Ectodermal cell (in vitro differentiated cells): ENCODE measurements around the gene LGR4.

Experiments used
- H3K27ac ChIP-seq: 2 replicates; pipeline ENCODE4 v1.7.0; 2013; ENCODE audit warnings: mild to moderate bottlenecking, low read depth, low read length; ENCODE audit not compliant: insufficient read depth, poor library complexity, severe bottlenecking
- H3K27me3 ChIP-seq: 2 replicates; pipeline ENCODE4 v1.7.0; 2013; ENCODE audit warnings: mild to moderate bottlenecking, low read length; ENCODE audit not compliant: insufficient read depth, control insufficient read depth, poor library complexity, severe bottlenecking
- H3K36me3 ChIP-seq: one replicate; pipeline ENCODE4 v1.7.0; 2013; ENCODE audit warnings: low read length; ENCODE audit not compliant: control insufficient read depth, insufficient read depth
- H3K4me1 ChIP-seq: one replicate; pipeline ENCODE4 v1.7.0; 2013; ENCODE audit warnings: low read length; ENCODE audit not compliant: control insufficient read depth, insufficient read depth
- H3K4me3 ChIP-seq: 2 replicates; pipeline ENCODE4 v1.7.0; 2013; ENCODE audit warnings: low read depth, low read length, control low read depth; ENCODE audit not compliant: insufficient read depth
- H3K9me3 ChIP-seq: 2 replicates; pipeline ENCODE4 v1.7.0; 2013; ENCODE audit warnings: mild to moderate bottlenecking, low read length, moderate library complexity; ENCODE audit not compliant: control insufficient read depth
- WGBS, 2 experiments: methylation state at CpG; one replicate each; pipeline ENCODE4 v1.1.7; 2013; ENCODE audit warnings: missing lambda C conversion rate in 2 of 2; 5-methylcytosine and 5-hydroxymethylcytosine counted together

Gene LGR4

DNA sequence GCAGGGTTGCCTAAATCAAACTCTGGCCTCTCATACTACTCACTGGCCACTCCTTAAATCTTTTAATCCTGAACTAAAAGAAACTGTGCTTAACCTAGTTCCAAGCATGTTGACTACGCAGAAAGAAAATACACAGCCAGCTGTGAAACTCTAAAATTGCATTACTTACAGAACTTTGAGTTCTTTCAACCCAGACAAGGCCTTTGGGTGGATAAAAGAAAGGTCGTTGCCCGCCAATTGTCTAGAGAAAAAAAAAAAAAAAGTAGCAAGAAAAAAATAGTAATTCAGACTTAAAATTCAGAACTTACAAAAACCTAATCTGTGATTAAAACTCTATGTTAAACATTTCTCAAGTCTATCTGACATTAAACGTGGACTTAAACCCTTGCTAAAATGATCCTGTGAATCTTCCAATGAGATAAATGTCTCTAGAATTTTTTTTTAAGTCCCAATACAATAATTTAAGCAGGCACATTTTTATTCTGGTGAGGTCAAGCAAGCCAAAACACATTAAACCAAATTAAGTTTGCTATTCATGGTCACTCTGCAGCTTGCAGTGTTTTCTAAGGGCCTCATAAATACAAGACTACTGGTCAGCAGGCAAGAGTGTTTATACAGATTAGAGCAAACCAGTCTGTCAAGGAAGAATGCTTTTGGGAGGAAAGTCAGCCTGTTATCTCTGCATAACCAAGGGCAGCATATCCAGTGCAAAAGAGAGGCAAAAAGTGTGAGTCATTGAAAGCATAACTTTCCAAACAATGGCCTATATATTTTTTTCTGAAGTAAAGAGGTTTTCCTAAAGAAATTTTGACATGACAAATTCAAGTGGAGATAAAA lies 80.1 kb downstream of the LGR4 start:
- no peak overlapping the region for H3K4me3 ChIP-seq
- H3K9me3 ChIP-seq, result no peaks in the 10 kb centered on the region
- H3K27me3 ChIP-seq, result no peaks in the 10 kb centered on the region
- peaks cover 2% of the 10 kb centered on the region for H3K36me3 ChIP-seq
- H3K4me1 ChIP-seq, result peaks cover 62% of the 10 kb centered on the region
- peak overlapping the region; percentile 70 for H3K27ac ChIP-seq
- 74 to 75% methylated on average over 2 to 3 of the region's 4 CpGs for WGBS, 2 experiments

GRCh38 chr11:27391331-27392015 lies 81.1 kb downstream of the LGR4 start:
- no peaks in the 10 kb centered on the region for H3K9me3 ChIP-seq
- WGBS, 2 experiments, result 69 to 77% methylated on average over 5 of the region's 5 CpGs
- peaks cover 52% of the 10 kb centered on the region for H3K4me1 ChIP-seq
- peaks cover 2% of the 10 kb centered on the region for H3K36me3 ChIP-seq
- no peaks in the 10 kb centered on the region for H3K27me3 ChIP-seq
- peak overlapping the region; percentile 70 for H3K27ac ChIP-seq
- H3K4me3 ChIP-seq, result no peak overlapping the region

DNA sequence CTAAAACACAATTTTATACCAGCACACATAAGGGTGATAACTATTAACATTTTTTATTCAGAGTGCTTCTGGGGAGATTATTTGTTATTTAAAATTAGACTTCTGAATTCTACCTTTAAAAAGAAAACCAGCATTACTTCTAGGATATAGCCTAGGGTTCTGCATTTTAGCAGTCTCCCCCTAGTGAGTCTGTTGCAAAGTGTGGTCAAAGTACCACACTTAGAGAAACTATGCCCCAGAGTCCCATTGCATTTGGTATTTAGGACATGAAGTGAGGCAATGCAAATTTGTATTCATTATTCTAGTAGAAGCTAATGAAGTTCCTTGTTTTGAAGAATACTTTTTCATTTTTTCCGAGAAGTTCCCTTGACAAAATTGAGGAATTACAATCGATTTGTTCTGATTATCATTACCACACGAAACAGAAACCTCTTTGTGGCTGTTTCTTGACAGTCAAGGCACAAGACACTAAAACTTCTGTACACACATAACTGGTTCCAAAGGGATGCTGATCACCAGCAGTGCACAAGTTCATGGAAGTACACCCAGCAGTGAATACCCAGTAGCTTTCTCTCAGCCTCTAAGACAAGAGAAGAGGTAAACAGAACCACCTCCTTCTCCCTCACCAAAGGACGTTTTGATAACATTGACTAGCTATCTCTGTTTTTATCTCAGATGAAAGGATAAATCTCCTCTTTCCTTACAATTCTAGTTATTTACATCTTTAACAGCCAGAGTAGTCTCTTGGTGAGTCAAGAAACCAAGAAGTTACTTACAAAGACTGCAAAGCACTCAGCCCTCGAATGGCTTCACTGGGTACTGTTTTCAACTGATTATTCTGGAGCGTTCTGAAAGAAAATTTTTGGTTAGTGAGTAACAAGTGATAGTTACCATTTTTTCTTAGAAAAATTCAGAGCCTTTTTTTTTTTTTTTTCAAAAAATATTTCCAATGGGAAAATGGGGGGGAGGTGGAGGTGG lies 82.0 kb downstream of the LGR4 start:
- Histone ChIP-seq H3K4me1 (peaks cover 44% of the 10 kb centered on the region), H3K36me3 (peaks cover 2% of the 10 kb centered on the region), H3K27ac (peak overlapping the region; percentile 33), H3K9me3 (no peaks in the 10 kb centered on the region), H3K27me3 (no peaks in the 10 kb centered on the region), H3K4me3 (no peak overlapping the region)
- WGBS, 2 experiments, result 85 to 94% methylated on average over 6 of the region's 6 CpGs

DNA sequence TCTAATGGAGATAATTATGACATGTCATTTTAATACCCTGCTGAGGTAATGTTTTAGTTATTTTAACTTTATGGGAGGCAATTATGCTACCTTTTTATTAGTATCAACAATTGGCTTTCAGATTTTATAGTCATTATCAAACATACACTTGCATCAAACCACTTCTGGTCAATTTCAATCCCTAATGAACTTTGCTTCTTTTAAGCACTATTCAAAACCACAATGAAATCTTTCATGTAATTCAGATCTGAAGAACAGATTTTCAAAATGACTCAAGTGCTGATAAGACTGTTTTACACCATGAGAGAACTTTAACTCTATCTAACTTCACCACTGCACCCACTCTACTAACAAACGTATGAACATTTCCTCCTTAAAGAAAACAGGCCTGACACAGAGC lies 83.7 kb downstream of the LGR4 start:
- H3K4me3 ChIP-seq, result no peak overlapping the region
- no peaks in the 10 kb centered on the region for H3K27me3 ChIP-seq
- H3K27ac ChIP-seq, result no peak overlapping the region
- peaks cover 15% of the 10 kb centered on the region for H3K36me3 ChIP-seq
- peaks cover 30% of the 10 kb centered on the region for H3K4me1 ChIP-seq
- H3K9me3 ChIP-seq, result no peaks in the 10 kb centered on the region
- 92% methylated on average over 1 of the region's 1 CpG; no CpG with 5 or more reads in 1 of the 2 experiments for WGBS, 2 experiments

DNA sequence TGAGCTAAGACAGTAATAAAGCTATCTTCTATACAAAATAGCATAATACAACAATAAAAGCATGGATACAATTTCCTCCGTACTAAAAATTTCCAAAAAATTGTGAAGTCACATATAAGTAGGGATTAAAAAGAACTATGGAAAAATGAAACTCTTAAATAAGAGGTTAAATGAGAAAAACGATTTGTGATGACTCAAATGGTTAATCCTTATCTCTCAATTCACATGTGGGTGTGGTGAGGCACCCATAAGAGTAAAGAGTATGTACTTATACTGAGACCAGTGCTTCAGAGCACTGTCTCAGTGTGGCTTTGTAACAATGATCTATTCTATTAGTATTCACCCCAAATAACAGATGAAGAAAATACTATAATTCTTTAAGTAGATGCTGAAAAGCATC lies 84.6 kb downstream of the LGR4 start:
- Histone ChIP-seq H3K27ac (no peak overlapping the region), H3K4me3 (no peak overlapping the region), H3K36me3 (peaks cover 15% of the 10 kb centered on the region), H3K4me1 (peaks cover 23% of the 10 kb centered on the region), H3K27me3 (no peaks in the 10 kb centered on the region), H3K9me3 (no peaks in the 10 kb centered on the region)
- 75 to 85% methylated on average over 1 to 2 of the region's 2 CpGs for WGBS, 2 experiments

GRCh38 chr11:27387362-27387761 lies 85.2 kb downstream of the LGR4 start:
- H3K9me3 ChIP-seq, result no peaks in the 10 kb centered on the region
- H3K4me1 ChIP-seq, result peaks cover 21% of the 10 kb centered on the region
- WGBS, 2 experiments, result 36 to 43% methylated on average over 2 of the region's 2 CpGs
- peaks cover 19% of the 10 kb centered on the region for H3K36me3 ChIP-seq
- H3K27me3 ChIP-seq, result no peaks in the 10 kb centered on the region
- H3K4me3 ChIP-seq, result no peak overlapping the region
- no peak overlapping the region for H3K27ac ChIP-seq

DNA sequence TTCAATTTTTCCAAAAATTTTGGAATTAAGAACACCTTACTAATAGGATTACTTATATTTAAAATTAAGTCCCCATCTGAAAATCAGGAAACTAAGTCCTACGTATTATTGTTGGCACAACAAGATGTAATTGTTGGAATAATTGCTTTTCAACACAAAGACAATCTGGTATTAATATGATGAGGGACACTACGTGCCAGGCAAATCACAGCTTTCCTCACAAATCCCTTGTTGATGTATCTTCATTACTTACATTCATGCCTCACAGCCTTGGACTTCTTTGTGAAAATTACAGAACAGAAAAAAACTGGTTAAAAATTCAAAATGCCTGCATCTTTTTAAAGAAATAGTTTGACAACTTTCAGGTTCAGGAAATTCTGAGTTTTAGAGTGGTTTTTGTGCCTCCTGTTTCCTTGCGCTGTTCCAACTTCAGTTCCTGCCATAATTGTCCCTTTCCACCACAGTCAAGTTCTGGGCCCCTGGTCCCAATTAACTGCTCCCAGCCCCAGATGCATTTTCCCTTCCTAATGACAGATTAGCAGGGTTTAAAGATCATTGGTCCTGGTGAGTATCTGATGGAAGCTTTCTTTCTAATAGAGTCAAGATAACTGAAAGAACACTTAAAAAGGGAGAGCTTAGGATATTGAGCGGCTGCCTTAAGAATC lies 86.3 kb downstream of the LGR4 start:
- Histone ChIP-seq H3K27me3 (no peaks in the 10 kb centered on the region), H3K4me3 (no peak overlapping the region), H3K27ac (no peak overlapping the region), H3K9me3 (no peaks in the 10 kb centered on the region), H3K4me1 (peaks cover 12% of the 10 kb centered on the region), H3K36me3 (peaks cover 27% of the 10 kb centered on the region)
- 96 to 99% methylated on average over 4 of the region's 4 CpGs for WGBS, 2 experiments

GRCh38 chr11:27385245-27385644 lies 87.3 kb downstream of the LGR4 start:
- H3K4me1 ChIP-seq, result peaks cover 2% of the 10 kb centered on the region
- 94 to 95% methylated on average over 5 of the region's 5 CpGs for WGBS, 2 experiments
- no peaks in the 10 kb centered on the region for H3K27me3 ChIP-seq
- no peak overlapping the region for H3K27ac ChIP-seq
- no peak overlapping the region for H3K4me3 ChIP-seq
- peaks cover 25% of the 10 kb centered on the region for H3K36me3 ChIP-seq
- no peaks in the 10 kb centered on the region for H3K9me3 ChIP-seq

DNA sequence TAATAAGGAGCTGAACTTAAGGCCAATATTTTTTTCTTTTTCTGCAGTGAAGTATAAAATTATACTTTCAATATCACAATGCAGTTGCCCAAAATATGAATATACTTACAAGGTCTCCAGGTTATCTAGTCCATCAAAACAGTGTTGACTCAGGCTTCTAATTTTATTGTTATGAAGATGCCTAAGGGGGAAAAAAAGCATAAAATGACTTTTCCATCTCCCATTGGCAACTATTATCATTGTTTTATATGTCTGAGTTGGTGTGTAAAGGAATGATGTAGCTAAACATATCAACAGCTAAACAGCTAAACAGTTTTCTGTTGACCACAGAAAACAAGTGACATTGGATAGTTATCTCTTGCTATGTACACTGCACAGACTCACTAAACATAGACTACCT lies 88.4 kb downstream of the LGR4 start:
- peaks cover 31% of the 10 kb centered on the region for H3K36me3 ChIP-seq
- H3K4me1 ChIP-seq, result peaks cover 2% of the 10 kb centered on the region
- H3K27ac ChIP-seq, result no peak overlapping the region
- H3K4me3 ChIP-seq, result no peak overlapping the region
- H3K27me3 ChIP-seq, result no peaks in the 10 kb centered on the region
- no peaks in the 10 kb centered on the region for H3K9me3 ChIP-seq
